PFSK-1 (cell line): Measurements from ENCODE around the gene LONP1.

ENCODE experiments used
- POLR2AphosphoS5 ChIP-seq: IDR thresholded peaks from 2 replicates; pipeline ENCODE4 v1.6.1; 2012; ENCODE audit warnings: low read depth, mild to moderate bottlenecking, control low read depth, low read length, moderate library complexity
- REST ChIP-seq, 2 experiments: IDR thresholded peaks; 2 replicates each; pipeline versions ENCODE4 v1.6.1 to v1.8.0; 2011 to 2012; ENCODE audit warnings: low read depth in 2 of 2, low read length in 2 of 2, control low read depth in 1 of 2, inconsistent platforms in 1 of 2, mild to moderate bottlenecking in 1 of 2, moderate library complexity in 1 of 2; ENCODE audit not compliant: insufficient read depth in 1 of 2

- TF ChIP-seq POLR2AphosphoS5 (no peak), REST (IDR thresholded peaks at IDR 0.05; ENCODE audit: insufficient read depth in 1 of 2, low read depth in 2 of 2, low read length in 2 of 2) (no peak)
Measured at GRCh38 chr19:5648464-5648863, 71.5 kb downstream of the LONP1 start.
